GM19238 (cell line): ENCODE measurements around the gene C11orf65.
"Not testable (repeated sequence)": the region's sequence is repeated elsewhere in the genome, so short reads cannot be mapped to it uniquely, and the experiment has no call there.

Source experiments
- DNase-seq: peaks from one replicate; pipeline ENCODE4 v3.0.0; 2011; ENCODE audit warnings: low spot score; ENCODE audit not compliant: insufficient read length

C11orf65 gene

DNA sequence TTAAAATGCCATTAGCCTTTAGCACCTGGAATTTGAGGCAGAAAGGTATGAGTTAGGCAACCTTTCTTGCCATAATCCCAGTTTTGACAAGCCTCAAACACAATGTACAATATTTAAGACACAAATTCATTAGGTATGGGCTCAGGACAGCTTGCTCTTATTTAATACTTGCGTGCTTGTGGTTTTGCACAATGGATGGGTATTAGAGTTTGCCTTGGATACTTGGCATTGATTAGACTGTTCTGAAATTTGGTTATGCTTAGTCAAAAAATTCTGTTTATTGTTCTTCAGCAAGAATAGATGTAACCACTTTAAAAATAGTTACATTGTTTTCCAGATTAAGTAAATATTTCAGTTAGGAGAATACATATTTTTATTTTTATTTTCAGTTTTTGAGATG is 5.4 kb upstream of the C11orf65 start:
- no peak for DNase-seq

DNA sequence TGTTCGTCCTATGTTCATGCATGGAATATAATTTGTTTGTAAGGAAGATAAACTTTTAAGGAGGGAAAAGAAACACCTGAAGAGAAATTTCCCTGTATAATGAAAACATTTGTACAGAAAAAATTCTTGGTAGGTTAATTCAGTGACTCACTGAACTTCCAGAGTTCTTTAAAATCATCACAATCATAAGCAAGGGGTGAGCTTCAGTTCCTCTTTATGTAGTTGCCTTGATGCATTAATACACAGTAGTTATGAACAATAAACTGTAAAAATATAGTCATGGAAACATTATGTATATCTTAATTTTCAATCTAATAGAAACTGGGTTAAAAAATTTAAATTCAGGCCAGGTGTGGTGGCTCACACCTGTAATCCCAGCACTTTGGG is 1.1 kb upstream of the C11orf65 start:
- no peak for DNase-seq

DNA sequence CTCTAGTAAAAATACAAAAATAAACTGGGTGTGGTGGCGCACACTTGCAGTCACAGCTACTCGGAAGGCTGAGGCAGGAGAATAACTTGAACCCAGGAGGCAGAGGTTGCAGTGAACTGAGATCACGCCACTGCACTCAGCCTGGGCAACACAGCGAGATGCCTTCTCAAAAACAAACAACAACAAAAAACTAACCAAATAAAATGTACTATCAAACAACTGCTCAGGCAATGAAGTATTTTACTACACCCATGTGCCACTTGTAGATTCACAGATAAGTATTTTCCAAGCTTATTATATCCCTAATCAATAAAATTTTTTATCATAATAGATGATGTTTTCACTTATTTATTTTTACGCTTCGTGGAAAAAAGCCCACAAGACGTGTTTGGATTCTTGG is 924 bp downstream of the C11orf65 start:
- no peak for DNase-seq

DNA sequence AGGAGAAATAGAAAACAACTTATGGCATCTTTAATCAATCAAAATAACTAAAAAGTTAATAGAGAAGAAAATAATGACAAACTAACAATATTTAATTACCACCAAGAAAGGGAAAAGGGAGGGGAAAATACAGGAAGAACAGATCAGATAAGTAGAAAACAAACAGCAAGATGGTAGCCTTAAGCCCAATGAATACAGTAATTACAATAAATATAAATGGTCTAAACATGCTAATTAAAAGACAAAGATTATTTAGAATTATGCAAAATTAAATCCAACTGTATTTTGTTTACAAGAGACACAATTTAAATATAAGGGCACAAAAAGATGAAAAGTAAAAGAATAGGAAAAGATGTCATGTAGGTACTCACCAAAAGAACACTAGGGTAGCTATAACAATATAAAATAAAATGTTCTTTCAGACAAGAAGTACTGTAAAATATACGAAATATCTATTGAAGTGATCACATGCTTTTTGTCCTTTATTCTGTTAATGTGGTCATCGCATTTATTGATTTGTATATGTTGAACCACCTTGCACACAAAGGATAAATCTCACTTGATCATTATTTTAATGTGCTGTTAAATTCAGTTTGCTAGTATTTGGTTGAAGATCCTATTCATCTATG is 14.0 kb downstream of the C11orf65 start:
- no peak for DNase-seq

DNA sequence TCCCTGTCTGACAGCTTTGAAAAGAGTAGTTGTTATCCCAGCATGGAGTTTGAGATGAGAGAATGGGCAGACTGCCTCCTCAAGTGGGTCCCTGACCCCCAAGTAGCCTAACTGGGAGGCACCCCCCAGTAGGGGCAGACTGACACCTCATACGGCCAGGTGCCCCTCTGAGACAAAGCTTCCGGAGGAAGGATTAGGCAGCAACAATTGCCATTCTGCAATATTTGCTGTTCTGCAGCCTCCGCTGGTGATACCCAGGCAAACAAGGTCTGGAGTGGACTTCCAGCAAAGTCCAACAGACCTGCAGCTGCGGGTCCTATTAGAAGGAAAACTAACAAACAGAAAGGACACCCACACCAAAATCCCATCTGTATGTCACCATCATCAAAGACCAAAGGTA is 25.9 kb downstream of the C11orf65 start:
- DNase-seq: not testable (repeated sequence)

DNA sequence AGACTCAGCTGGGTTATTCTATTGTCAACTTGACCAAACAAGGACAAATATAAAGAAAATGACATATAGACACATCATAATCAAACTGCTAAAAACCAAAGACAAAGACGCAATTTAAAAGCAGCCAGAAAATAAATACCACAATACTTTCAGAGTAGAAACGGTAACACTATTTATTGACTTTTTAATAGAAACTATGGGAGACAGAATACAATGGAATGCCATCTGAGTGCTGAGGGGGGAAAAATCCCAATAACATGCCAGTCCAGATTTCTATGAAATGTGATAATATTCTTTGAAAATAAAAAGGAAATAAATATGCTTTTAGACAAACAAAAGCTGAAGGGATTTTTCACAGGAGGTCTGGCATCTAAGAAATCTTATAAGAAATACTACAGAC is 30.7 kb downstream of the C11orf65 start:
- DNase-seq: no peak

DNA sequence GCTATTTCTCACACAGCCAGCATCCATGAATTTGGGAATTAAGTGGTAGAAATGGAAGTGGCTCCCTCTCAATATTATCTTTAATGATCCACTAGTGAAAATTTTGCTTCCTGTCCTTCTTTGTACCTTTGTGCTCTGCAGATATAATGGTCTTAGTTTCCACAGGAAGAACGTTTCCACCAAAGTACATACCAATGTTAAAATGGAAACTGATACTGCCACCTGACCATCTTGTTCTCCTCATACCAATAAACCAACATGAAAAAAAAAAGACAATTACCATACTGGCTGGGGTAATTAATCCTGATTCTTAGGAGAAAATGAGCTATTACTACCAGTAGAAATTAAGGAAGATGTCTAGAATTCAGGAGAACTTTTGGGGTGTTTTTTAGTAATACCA is 32.3 kb downstream of the C11orf65 start:
- no peak for DNase-seq

DNA sequence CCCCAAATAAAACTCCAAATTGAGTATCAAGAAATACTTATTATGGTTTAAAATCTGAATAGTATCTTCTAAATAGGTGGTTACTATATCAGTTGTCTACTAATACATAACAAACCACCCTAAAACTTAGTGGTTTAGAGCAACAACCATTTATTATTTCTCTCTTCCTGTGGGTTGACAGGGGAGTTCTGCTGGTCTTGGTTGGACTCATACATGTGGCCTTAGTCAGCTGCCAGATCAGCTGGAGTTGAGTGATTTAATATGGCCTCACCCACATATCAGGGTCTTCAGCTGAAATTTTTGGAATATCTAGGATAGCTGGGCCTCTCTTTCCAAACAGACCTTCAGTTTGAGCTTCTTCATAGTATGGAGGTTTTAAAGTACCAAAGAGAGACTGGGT is 34.5 kb downstream of the C11orf65 start:
- no peak for DNase-seq

DNA sequence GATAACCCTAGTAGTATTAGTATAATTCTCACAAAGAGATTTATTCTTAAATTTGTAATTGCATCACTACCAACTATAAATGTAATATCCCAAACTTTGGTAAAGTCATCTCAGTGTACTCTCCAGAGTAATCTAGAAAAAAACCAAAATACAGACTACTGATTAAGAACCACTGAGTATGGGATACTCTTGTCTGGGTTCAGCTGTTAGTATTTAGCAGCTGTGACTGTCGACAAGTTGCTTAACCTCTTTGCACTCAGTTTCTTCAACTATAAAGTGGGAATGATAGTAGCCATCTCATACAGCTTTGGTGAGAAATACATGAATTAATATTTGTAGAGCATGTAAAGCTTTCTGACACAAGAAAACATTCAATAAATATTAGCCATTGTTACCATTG is 35.3 kb downstream of the C11orf65 start:
- no peak for DNase-seq

DNA sequence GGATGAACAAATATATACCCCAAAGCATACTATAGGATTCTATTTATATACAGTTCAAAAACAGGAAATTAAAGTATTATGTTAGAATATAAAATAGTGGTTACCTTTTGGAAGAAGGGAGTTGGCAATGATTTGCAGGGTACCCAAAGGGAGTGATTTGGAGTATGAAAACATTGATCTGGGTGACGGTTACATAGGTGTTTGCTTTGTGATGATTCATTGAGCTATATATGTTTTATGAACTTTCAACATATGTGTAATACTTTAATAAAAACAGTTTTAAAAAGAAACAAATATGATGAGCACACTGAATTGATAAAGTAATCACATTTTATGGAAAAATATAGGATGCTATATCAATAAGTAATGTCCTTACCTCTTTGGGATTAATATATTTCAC is 36.0 kb downstream of the C11orf65 start:
- no peak for DNase-seq

DNA sequence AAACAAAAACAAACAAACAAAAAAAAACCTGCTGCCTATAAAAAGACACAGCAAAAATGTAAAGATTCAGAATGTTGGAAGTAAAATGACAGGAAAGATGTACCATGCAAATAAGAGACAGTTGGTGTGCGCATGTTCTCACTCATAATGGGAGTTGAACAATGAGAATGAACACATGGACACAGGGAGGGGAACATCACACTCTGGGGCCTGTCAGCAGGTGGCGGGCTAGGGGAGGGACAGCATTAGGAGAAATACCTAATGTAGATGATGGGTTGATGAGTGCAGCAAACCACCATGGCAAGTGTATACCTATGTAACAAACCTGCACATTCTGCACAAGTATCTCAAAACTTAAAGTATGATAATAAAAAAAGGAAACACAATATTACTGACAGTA is 49.8 kb downstream of the C11orf65 start:
- not testable (repeated sequence) for DNase-seq

DNA sequence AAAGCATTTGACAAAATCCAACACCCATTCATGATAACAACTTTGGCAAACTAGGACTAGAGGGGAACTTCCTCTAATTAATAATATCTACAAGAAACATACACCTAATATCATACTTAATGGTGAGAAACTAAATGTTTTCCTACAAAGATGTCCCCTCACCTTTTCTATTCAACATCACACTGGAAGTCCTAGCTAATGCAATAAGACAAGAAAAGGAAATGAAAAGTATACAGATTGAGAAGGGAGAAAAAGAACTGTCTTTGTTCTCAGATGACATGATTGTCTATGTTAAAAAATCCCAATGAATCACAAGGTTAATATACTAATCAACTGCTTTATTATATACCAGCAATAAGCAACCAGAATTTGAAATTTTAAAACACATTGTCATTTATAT is 52.4 kb downstream of the C11orf65 start:
- DNase-seq: no peak

DNA sequence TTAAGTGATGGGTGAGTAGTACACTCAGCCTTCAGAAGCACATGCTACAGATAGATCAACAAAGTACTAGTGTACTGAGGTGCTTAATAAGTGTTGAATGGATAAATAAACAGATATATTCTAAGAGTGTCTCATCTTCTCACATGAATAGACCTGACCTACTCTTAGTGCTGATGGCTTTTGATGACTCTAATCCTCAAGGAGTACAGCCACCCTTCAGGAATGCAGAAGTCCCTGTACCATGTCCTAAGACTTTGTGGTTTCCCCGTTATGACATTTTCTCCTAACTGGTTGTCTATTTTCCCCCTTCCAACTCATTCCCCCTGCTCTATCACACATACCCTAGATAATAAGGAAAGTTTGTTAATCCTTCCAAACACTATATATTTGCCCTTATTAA is 61.6 kb downstream of the C11orf65 start:
- no peak for DNase-seq

DNA sequence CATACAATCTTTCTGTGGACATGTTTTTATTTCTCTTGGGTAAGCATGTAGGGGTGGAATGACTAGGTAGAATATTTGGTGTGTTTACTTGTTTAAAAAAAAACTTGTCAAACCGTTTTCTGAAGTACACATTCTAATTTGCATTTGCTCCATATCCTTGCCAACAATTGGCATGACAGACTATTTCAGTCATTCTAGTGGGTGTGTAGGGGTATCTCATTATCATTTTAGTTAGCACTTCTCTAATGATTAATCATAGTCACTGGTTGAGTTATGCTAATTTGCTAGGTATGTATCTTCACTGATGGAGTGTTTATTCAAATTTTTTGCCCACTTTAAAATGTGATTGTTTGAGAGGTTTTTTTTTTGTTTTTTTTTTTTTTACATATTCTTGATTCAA is 64.3 kb downstream of the C11orf65 start:
- no peak for DNase-seq

DNA sequence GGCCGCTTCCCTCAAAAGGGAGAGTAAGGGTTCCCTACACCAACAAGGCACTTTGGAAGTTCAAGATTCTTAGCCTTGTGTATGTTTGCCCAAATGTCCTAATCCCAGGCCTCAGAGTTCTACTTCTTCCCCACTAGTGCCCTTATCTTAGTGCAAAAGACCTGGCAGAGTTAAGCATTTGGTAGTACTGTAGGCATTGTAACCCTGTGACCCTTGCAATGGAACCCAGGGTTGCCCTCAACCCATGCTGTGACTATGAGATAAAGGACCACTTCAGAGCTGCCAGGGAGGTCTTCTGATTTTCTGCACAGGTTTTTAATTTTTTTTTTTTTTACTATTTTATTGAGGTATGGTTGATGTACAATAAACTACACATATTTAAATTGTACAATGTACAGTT is 65.1 kb downstream of the C11orf65 start:
- DNase-seq: no peak

DNA sequence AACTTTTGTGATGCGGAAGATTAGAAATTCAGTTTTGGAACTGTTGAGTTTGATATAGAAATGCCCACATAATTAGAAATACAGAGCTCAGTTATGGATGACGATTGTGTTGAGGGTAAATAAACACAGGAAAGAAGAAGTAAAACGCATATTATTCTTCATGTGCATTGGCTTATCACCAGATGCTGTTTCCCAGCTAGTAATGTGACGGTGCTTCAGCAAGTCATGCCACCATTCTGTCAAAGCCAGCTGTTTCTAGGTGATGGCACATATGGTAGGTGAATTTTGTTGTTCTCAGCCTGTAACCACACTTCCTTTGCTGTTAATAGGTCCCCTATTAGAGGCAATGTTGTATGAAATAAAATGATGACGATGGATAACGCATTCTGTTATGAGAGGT is 68.9 kb downstream of the C11orf65 start:
- DNase-seq: no peak

DNA sequence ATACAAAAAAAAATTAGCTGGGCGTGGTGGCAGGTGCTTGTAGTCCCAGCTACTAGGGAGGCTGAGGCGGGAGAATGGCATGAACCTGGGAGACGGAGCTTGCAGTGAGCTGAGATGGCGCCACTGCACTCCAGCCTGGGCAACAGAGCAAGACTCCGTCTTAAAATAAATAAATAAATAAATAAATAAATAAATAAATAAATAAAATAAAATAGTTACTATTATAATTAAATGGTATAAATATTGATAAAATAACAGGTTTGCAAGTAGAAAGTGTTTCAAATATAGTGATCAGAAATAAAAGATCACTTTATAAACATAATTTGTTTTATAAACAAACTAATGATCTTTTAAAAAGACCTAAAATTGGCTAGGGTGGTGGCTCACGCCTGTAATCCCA is 70.7 kb downstream of the C11orf65 start:
- not testable (repeated sequence) for DNase-seq

DNA sequence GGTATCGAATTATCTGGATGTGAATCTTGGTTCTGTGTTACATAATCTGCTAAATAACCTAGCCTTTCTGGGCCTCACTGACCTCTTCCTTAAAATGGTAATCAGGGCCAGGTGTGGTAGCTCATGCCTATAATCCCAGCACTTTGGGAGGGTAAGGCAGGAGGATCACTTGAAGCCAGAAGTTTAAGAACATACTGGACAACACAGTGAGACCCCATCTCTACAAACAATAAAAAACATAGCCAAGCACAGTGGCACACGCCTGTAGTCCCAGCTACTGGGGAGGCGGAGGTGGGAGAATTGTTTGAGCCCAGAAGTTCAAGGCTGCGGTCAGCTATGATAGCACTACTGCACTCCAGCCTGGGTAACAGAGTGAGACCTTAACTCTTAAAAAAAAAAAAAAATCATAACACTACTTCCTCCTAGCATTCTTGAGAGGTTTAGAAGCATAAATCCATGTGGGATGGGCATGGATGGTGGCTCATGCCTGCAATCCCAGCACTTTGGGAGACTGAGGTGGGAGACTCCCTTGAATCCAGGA is 72.5 kb downstream of the C11orf65 start:
- DNase-seq: no peak

DNA sequence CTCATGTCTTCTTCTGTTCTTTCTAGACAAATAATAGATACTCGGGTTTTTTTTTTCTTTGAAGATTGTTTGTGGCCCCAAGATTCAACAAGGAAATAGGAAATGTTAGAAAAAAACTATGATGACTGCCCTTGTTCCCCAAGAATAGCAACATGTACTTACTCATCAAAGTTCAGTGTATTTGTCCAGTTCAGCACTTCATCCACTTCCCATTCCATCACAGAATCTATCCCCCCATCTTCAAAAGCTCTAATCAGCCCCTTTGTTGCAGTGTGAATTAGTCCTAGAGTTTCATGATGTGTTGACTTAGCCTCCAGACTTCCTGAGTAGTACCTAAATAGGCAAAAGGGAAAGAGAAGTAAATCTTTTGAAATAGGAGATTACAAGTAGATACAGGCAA is 74.3 kb downstream of the C11orf65 start:
- no peak for DNase-seq

DNA sequence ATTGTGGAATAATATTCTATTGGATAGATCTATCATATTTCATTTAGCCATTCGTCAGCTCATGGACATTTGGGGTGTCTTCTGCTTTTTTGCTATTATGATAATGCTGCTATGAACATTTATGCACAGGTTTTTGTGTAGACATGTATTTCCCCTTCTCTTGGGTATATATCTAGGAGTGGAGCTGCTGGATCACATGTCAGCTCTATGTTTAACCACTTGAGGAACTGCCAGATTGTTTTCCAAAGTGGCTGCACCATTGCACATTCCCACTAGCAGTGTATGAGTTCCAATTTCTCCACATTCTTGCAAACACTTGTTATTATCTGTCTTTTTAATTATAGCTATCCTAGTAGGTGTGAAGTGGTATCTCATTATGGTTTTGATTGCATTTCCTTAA is 75.0 kb downstream of the C11orf65 start:
- DNase-seq: no peak

DNA sequence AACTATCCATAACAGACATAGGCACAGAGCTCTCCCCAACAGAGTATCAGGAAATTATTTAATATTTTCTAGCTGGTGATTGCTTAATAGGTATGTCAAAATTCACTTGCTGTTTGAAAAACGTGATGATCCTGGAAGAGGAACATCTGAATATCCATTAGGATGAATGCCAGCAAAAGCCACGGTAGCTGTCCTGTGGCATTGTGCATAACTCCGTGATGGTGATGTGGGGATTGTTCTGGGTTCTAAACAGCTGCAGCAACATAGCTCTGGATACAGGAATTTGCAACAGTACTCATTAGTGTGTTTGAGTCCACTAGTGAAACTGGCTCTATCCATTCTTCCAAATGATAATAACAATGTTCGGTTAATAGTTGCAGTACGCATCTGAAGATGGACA is 78.8 kb downstream of the C11orf65 start:
- no peak for DNase-seq

DNA sequence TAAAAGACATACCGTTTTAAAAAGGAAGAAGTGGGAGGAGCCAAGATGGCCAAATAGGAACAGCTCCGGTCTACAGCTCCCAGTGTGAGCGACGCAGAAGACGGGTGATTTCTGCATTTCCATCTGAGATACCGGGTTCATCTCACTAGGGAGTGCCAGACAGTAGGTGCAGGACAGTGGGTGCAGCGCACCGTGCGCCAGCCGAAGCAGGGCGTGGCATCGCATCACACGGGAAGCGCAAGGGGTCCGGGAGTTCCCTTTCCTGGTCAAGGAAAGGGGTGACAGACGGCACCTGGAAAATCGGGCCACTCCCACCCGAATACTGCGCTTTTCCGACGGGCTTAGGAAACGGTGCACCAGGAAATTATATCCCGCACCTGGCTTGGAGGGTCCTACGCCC is 93.8 kb downstream of the C11orf65 start:
- not testable (repeated sequence) for DNase-seq

DNA sequence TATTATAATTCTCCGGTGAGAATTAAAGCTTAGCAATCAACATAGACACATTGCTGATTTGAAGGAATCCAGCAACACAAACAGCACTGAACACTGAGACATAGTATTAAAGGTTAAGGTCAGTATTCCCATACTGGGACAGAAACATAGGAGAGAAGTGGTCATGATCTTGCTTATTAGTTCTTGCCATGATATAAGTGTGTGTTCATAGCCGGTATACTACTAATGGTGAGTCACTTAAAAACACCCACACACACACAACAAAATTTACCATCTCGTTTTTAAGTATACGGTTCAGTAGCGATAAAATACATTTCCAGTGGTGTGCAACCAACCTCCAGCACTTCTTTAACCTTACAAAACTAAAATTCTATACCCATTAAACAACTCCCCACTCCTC is 96.3 kb downstream of the C11orf65 start:
- DNase-seq: no peak

DNA sequence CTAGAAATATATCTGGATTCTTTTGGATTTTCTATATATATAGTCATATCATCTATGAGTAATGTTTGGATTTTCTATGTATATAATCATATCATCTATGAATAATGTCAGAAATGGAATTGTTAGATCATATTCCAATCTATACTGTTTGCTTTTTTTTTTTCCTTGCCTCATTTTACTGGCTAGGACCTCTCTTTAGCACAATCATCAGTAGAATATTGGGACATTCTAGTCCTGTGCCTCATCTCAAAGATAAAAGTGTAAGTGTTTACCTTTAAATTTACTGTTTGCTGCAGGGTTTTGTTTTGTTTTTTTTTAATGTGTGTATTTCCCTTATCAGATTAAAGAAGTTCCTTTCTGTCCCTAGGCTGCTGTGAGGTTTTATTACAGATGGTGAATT is 97.0 kb downstream of the C11orf65 start:
- DNase-seq: no peak
